ENCODE results near the gene GRID1.

GRID1 gene

DNA sequence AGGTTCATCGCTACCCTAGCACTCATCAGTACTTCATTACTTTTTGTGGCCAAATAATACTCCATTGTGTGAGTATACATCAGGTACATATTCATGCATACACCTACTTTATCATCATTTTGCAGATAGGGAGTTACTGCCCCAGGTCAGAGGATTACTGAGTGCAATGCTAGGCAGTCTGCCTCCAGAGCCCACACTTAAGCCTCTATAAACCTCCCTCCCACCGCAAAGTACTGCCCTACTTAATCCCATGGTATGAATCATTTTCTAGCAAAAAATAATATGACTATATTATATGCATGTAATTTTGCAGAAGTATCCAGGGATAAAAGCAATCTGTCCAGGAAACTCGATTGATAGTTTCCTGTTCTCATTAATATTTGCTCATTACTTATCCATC is 194.3 kb downstream of the GRID1 start:
- no peak for TF ChIP-seq Cebpa-rat (IDR thresholded peaks at IDR 0.05)
- Histone ChIP-seq H3K9me3 (peaks cover 4% of the 10 kb centered on the region; the same call in 1 of the 2 replicates), H3K36me3 (no peaks in the 10 kb centered on the region), H3K27ac (no peak overlapping the region), H4K20me1 (no peaks in the 10 kb centered on the region), H3K4me1 (peaks cover 23% of the 10 kb centered on the region), H3K4me3 (no peak overlapping the region), H3K9ac (no peak overlapping the region), H3K4me2 (no peak overlapping the region), H3K27me3 (no peaks in the 10 kb centered on the region)

DNA sequence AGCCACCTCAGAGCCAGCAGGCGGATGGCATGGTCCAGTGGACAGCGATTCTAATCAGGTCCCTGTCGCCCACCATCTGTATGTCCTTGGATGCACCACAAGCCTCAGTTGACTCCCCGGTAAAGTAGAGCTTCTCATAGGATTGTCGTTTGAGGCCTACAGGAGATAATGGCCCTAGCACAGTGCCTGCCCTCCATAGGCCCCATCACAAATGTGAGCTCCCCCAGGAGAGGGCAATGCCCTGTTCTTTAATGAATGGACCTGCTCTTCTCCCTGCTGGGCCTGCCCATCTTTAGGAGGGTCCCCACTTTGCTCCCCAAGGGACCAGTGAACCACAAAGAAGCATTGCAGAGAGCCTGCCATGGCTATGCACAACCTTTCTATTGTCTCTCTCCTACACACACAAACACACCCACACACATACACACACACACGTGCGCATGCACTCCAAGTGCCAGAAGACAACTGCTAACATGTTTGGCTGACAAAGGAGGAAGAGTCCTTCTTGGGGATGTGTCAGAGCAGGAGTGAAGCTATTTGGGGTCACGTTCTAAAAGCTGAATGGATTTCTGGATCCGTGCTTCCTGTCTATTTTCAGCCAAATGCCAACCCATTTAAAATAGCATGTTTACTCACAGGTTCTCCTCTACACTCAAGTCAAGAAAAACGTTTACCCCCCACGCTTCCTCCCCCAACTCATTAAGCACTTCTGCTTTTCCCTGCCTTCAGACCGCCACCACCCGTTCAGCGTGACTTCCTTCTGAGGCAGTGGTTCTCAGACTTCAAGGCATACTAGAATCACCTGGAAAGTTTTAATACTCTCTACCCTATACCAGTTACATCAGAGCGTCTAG is 196.1 kb downstream of the GRID1 start:
- TF ChIP-seq Cebpa-rat (IDR thresholded peaks at IDR 0.05): no peak
- no peaks in the 10 kb centered on the region for H4K20me1 ChIP-seq
- peaks cover 4% of the 10 kb centered on the region; the same call in 1 of the 2 replicates for H3K9me3 ChIP-seq
- H3K27ac ChIP-seq: no peak overlapping the region
- peak overlapping the region; percentile 50 for H3K4me2 ChIP-seq
- H3K4me3 ChIP-seq: no peak overlapping the region
- H3K27me3 ChIP-seq: no peaks in the 10 kb centered on the region
- no peaks in the 10 kb centered on the region for H3K36me3 ChIP-seq
- peaks cover 23% of the 10 kb centered on the region for H3K4me1 ChIP-seq
- H3K9ac ChIP-seq: no peak overlapping the region

DNA sequence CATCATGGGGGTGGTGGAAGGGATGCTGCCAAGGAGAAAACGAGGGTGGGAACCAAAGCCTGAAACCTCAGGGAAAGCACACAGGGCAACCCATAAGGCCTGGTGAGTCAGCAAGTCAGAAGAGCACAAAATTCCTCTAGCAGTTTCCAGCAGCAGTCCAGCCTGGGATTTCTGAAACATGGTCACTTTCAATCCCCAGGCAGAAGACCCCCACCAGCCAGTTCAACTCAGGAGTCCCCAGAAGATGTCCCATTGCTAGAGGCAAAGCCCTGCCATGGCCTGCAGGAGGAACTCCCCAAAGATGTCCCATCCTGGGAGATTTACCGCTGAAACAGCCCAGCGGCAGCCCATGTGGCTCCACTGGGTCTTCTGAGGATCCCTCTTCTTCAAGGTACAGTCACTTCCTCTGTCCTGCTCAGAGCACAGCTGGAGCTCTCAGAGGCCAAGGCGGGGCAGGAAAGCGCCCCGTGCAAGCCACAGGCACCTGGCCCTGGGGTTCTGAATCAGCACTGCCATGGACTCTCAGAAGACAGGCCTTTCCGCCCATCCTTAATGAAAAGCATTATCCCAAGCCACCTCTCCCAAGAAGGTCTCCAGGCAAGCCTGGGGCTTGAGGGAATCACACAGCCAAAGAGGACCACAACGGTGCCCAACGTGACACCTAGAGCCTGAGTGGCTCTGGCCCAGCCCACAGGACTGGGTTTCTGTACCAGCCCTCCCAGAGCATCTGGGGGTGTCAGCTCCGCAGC is 196.9 kb downstream of the GRID1 start:
- Histone ChIP-seq H3K9ac (no peak overlapping the region), H4K20me1 (no peaks in the 10 kb centered on the region), H3K9me3 (no peaks in the 10 kb centered on the region), H3K27me3 (no peaks in the 10 kb centered on the region), H3K4me3 (no peak overlapping the region), H3K27ac (no peak overlapping the region), H3K4me1 (peaks cover 23% of the 10 kb centered on the region), H3K4me2 (peak overlapping the region; percentile 50; the same call in 1 of the 2 replicates), H3K36me3 (no peaks in the 10 kb centered on the region)
- no peak for TF ChIP-seq Cebpa-rat (IDR thresholded peaks at IDR 0.05)

DNA sequence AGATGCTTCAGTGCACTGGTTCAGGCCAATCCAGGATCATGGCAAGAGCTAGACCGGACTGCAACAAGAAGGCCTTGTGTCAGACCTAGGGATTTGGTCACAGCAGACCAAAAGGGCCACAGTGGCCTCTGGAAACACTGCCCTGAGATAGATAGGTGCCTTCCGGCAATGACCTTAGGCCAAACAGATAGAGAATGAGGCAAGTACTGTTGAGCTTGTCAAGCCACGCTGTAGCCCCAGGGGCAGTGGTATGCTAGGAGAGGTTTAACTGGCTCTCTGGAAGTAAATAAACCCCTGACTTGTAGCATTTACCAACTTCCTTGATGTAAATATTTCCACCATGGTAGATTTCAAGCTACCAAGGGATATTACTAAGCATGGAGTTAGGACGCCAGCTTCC is 197.5 kb downstream of the GRID1 start:
- Histone ChIP-seq H3K4me1 (peaks cover 23% of the 10 kb centered on the region), H3K9ac (no peak overlapping the region), H4K20me1 (no peaks in the 10 kb centered on the region), H3K4me3 (no peak overlapping the region), H3K36me3 (no peaks in the 10 kb centered on the region), H3K27me3 (no peaks in the 10 kb centered on the region), H3K9me3 (no peaks in the 10 kb centered on the region), H3K4me2 (no peak overlapping the region), H3K27ac (no peak overlapping the region)
- no peak for TF ChIP-seq Cebpa-rat (IDR thresholded peaks at IDR 0.05)

DNA sequence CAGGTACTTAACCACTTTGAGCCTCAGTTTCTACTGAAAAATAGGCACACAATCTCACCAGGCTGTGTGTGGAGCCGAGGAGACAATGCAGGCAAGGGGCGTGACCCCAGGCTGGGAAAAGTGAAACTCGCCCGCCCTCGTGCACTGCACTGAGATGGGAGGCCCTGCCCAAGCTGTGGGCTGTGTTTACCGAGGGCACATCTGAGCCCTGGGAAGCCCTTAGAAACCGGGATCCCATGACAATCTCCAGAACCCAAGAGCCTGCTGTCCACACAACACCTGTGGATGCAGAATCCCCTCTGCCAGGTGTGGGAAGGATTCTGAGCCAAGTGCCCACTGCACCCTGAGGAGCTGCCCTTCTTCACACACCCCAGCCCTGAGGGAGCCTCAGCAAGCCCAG is 198.3 kb downstream of the GRID1 start:
- Histone ChIP-seq H3K4me3 (no peak overlapping the region), H3K27me3 (no peaks in the 10 kb centered on the region), H3K27ac (no peak overlapping the region), H3K36me3 (no peaks in the 10 kb centered on the region), H3K9ac (no peak overlapping the region), H3K4me2 (no peak overlapping the region), H3K9me3 (no peaks in the 10 kb centered on the region), H4K20me1 (no peaks in the 10 kb centered on the region), H3K4me1 (peaks cover 23% of the 10 kb centered on the region)
- no peak for TF ChIP-seq Cebpa-rat (IDR thresholded peaks at IDR 0.05)

DNA sequence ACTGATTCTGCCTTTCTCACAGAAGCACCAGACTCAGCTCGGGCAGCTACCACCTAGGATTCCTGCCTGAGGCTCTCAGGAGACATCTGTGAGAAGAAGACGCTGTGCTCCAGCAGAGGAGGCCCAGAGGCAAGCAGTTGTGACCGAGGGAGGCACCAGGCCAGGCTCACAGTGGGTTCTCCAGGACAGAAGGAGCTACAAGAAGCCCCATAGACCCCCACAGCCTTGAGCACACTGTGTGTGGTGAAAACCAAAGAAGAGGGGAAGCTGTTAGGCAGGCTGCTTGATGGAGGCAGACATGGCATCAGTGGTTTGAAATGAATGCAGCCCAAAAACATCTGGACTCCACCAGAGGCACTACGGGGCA is 198.8 kb downstream of the GRID1 start:
- Histone ChIP-seq H3K9ac (no peak overlapping the region), H3K4me3 (no peak overlapping the region), H3K4me2 (no peak overlapping the region), H3K27ac (no peak overlapping the region), H3K27me3 (no peaks in the 10 kb centered on the region), H3K4me1 (peaks cover 23% of the 10 kb centered on the region), H3K36me3 (no peaks in the 10 kb centered on the region), H3K9me3 (no peaks in the 10 kb centered on the region), H4K20me1 (no peaks in the 10 kb centered on the region)
- no peak for TF ChIP-seq Cebpa-rat (IDR thresholded peaks at IDR 0.05)

DNA sequence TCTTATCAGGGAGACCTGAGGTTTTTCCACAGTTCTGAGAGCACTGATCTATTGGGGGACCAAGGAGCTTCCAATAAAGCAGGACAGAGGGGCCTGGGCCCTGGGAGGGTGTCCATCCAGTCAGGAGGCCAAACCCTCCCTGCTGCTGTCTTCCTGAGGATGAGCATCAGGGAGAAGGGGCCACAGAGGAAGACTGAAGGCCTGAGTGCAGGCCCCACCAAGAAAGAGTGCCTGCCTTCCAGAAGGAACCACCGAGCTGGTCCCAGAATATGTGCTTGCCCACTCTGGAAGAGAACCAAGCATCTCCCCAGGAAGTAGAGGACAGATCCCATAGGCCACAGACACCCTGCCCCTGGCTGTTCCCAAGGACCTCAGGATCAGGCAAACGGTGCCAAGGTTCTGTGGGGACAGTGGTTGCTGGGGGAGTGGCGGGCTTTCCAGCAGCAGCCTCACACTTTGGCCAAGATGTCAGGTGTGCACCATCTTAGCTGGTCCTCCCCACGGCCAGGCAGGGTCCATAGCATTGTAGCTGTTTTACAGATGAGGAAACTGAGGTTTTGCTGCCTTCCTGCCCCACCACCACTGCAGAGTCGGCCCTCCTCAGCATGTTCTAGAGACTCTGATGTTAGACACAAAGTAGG is 199.4 kb downstream of the GRID1 start:
- Histone ChIP-seq H3K36me3 (no peaks in the 10 kb centered on the region), H3K4me2 (no peak overlapping the region), H3K4me1 (peaks cover 23% of the 10 kb centered on the region), H3K9me3 (no peaks in the 10 kb centered on the region), H3K27me3 (no peaks in the 10 kb centered on the region), H3K4me3 (no peak overlapping the region), H3K27ac (no peak overlapping the region), H4K20me1 (no peaks in the 10 kb centered on the region), H3K9ac (no peak overlapping the region)
- no peak for TF ChIP-seq Cebpa-rat (IDR thresholded peaks at IDR 0.05)

DNA sequence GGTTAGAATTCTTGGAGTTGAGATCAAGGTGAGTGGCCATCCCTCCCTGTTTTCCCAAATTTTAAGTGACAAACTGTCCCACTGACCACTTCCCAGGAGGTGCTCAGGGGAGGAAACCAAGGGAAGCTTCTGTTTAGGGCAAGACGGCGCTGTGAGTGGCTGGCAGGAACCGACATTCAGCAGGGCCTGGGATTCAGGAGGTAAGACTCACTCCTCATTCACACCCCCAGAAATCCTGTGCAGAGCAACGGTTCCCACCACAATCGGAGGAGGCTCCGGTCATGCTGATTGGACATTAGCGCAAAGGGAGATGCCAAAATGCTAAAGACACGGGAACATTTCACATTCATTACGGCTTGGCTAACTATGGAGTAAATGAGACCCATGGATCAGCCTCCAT is 200.9 kb downstream of the GRID1 start:
- H3K4me3 ChIP-seq: no peak overlapping the region
- no peaks in the 10 kb centered on the region for H3K9me3 ChIP-seq
- no peaks in the 10 kb centered on the region for H3K27me3 ChIP-seq
- TF ChIP-seq Cebpa-rat (IDR thresholded peaks at IDR 0.05): no peak
- no peaks in the 10 kb centered on the region for H4K20me1 ChIP-seq
- no peak overlapping the region for H3K4me2 ChIP-seq
- H3K36me3 ChIP-seq: no peaks in the 10 kb centered on the region
- no peak overlapping the region for H3K27ac ChIP-seq
- H3K9ac ChIP-seq: no peak overlapping the region
- H3K4me1 ChIP-seq: peaks cover 13% of the 10 kb centered on the region

DNA sequence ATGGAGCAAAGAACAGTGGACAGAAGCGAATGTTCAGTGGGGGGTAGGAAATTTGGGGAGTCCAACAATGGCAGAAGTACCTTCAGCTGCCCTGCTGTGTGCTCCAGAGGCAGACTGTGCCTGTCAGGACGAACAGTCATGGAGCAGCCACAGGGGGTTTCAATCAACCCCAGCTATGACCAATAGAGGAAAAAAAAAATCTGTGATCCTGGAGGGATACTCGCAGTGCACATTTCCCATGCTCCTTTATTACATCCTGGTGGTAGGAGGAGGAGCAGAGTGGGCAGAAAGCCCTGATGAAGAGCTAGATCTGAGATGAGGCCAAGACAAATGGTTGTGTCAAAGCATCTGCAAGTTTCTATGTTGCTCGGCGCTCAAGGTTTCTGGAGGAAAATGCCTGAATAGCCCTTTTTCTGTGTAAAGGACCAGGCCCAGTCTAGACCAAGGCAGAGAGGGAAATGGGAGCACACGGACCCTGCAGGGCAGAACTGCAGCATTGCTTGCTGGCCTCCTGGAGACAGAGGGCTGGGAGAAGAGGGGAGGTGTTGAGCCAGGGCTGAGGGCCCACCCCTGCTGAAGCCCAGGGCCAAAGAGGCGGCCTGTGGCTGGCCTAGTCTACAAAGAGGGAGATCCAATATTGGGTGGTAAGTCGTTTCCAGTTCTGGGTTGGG is 201.5 kb downstream of the GRID1 start:
- Histone ChIP-seq H3K9ac (no peak overlapping the region), H4K20me1 (no peaks in the 10 kb centered on the region), H3K4me1 (peaks cover 7% of the 10 kb centered on the region), H3K36me3 (no peaks in the 10 kb centered on the region), H3K4me3 (no peak overlapping the region), H3K27me3 (no peaks in the 10 kb centered on the region), H3K4me2 (no peak overlapping the region), H3K27ac (no peak overlapping the region), H3K9me3 (no peaks in the 10 kb centered on the region)
- TF ChIP-seq Cebpa-rat (IDR thresholded peaks at IDR 0.05): no peak

All from BLaER1 (cell line).